ENCODE data around the gene LMAN1L. TPM values are rescaled to one million over a fixed set of nuclear protein-coding genes. Genes with fewer than 3 reads are reported as not detected.

LMAN1L gene
- total RNA-seq, 1 donor from 2014 or later = not detected

DNA sequence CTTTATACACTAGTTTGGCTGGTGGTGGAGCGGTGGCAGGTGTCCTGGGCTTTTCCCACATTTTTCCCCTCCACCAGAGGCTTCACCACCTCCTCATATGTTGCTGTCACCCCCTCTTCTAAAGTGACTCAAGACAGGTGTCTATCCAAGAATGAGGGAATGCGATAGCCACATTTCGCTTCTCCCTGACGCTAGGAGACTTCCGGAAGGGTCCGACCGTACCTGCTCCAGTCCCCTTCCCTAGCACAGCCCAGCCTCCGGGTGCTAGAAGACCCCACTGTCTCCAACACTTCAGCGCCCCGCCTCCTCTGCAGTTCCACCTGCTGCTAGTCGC, 60.0 kb downstream of the LMAN1L start:
- TF ChIP-seq, protein P1, sequence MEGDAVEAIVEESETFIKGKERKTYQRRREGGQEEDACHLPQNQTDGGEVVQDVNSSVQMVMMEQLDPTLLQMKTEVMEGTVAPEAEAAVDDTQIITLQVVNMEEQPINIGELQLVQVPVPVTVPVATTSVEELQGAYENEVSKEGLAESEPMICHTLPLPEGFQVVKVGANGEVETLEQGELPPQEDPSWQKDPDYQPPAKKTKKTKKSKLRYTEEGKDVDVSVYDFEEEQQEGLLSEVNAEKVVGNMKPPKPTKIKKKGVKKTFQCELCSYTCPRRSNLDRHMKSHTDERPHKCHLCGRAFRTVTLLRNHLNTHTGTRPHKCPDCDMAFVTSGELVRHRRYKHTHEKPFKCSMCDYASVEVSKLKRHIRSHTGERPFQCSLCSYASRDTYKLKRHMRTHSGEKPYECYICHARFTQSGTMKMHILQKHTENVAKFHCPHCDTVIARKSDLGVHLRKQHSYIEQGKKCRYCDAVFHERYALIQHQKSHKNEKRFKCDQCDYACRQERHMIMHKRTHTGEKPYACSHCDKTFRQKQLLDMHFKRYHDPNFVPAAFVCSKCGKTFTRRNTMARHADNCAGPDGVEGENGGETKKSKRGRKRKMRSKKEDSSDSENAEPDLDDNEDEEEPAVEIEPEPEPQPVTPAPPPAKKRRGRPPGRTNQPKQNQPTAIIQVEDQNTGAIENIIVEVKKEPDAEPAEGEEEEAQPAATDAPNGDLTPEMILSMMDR (IDR thresholded peaks at IDR 0.05; ENCODE audit: insufficient read depth, low read length, poor library complexity, severe bottlenecking) = no peak
- Histone ChIP-seq H3K36me3 (ENCODE audit: control insufficient read depth, insufficient read depth, low read length) (no peaks in the 10 kb centered on the region), H3K4me3 (ENCODE audit: low read depth, low read length) (peak overlapping the region; percentile 88), H3K27me3 (ENCODE audit: control insufficient read depth, insufficient read depth, low read length) (no peaks in the 10 kb centered on the region)
- DNase-seq (ENCODE audit: low read depth) = no peak

DNA sequence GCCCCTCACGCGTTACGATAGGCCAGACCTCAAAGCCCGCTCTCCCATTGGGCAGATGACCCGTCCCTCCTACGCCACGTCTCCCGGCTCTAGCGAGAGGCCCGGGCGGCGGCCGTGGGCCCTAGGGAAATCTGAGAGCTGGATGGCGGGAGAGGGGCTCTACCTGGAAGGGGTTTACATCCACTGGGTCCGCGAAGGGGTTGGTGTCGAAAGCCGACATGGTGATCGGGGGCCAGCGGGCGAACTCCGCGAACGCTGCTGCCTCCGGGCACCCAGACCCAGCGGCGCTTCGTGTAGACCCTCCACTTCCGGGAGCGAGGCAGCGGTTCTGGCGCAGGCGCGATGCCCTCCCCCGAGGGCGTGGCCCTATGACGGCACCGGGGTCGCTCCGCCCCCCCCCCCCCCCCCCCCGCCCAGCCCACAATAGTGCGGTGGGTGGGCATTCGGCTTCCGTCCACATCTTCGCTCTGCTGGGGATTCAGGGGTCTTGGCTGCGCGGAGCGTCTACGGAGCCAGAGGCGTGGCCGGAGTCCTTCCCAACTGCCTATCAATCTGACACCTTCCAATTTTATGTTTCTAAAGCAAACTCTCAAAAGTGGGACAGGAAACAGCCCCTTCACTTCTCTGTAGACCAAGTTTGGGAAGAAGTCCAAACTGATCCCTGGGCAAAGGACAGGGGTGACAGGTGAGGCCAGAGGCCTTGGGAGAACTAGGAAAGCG, 60.6 kb downstream of the LMAN1L start, which contains the start of gene SCAMP2:
Gene SCAMP2, minus strand, starts transcription at position 330 of the 720 bp plus-strand sequence. Its CDS starts 110 bp downstream, at position 220.
- no peaks in the 10 kb centered on the region for H3K27me3 ChIP-seq (ENCODE audit: control insufficient read depth, insufficient read depth, low read length)
- no peaks in the 10 kb centered on the region for H3K36me3 ChIP-seq (ENCODE audit: control insufficient read depth, insufficient read depth, low read length)
- H3K4me3 ChIP-seq (ENCODE audit: low read depth, low read length) = peak within 1 kb of the TSS; percentile 88
- peak; percentile 82 for DNase-seq (ENCODE audit: low read depth)
- TF ChIP-seq, protein P1 (IDR thresholded peaks at IDR 0.05; ENCODE audit: insufficient read depth, low read length, poor library complexity, severe bottlenecking) = no peak

DNA sequence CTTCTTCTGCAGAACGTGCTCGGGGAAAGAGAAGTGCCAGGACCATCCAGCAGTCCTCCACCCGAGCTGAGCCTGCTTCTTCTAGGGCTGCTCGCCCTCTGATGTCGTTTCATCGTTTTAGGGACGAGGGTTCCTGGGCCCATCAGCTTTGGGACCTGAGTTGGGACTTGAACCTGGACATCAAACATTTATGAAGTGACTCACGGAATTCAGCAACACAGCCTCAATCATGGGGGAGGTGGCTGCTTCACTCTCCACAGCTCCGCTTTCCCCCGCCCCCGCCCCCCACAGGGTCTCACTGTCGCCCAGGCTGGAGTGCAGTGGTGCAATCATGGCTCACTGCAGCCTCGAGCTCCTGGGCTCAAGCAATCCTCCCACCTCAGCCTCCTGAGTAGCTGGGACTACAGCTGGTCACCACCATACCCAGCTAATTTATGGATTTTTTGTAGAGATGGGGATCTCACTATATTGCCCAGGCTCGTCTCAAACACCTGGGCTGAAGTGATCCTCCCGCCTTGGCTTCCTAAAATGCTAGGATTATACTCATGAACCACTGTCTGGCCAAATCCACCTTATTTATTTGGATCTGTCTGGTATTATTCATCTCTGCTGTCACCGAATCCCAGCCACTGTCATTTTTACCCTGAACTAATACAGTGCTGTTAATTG, 61.3 kb downstream of the LMAN1L start:
- Histone ChIP-seq H3K4me3 (ENCODE audit: low read depth, low read length) (peak overlapping the region; percentile 88), H3K36me3 (ENCODE audit: control insufficient read depth, insufficient read depth, low read length) (no peaks in the 10 kb centered on the region), H3K27me3 (ENCODE audit: control insufficient read depth, insufficient read depth, low read length) (no peaks in the 10 kb centered on the region)
- TF ChIP-seq, protein P1 (IDR thresholded peaks at IDR 0.05; ENCODE audit: insufficient read depth, low read length, poor library complexity, severe bottlenecking) = no peak
- DNase-seq (ENCODE audit: low read depth) = no peak

Other genes starting within 250 kb of the LMAN1L start
- gene CLK3, start 197.0 kb upstream of the LMAN1L start, total RNA-seq = 96.9 and 104 TPM in 2 replicates
- 15.3 and 24.9 TPM in 2 replicates for gene EDC3, start 116.8 kb upstream of the LMAN1L start, total RNA-seq
- gene CYP1A1, start 87.3 kb upstream of the LMAN1L start, total RNA-seq = 0.33 TPM in 1 of 2 replicates, not detected in the other
- gene CYP1A2, start 64.0 kb upstream of the LMAN1L start, total RNA-seq = not detected in 2 replicates
- 48.0 and 51.0 TPM in 2 replicates for gene CSK, start 30.8 kb upstream of the LMAN1L start, total RNA-seq
- not detected in 2 replicates for gene CPLX3, start 13.8 kb downstream of the LMAN1L start, total RNA-seq
- 24.0 and 32.0 TPM in 2 replicates for gene ULK3, start 30.3 kb downstream of the LMAN1L start, total RNA-seq
- 93.4 and 107 TPM in 2 replicates for gene SCAMP2, start 60.5 kb downstream of the LMAN1L start, total RNA-seq
- gene MPI, start 77.2 kb downstream of the LMAN1L start, total RNA-seq = 39.5 and 45.2 TPM in 2 replicates
- gene FAM219B, start 94.0 kb downstream of the LMAN1L start, total RNA-seq = 42.2 and 49.3 TPM in 2 replicates
- gene COX5A, start 125.2 kb downstream of the LMAN1L start, total RNA-seq = 132 and 136 TPM in 2 replicates
- 9.6 and 12.8 TPM in 2 replicates for gene RPP25, start 143.9 kb downstream of the LMAN1L start, total RNA-seq
- gene SCAMP5, start 182.7 kb downstream of the LMAN1L start, total RNA-seq = 13.9 and 15.4 TPM in 2 replicates
- gene PPCDC, start 210.8 kb downstream of the LMAN1L start, total RNA-seq = 20.1 and 25.9 TPM in 2 replicates